Activated CD4-positive, alpha-beta T cell treated with anti-CD3 and anti-CD28 coated beads for 36 hours (primary cell): ENCODE data around the gene THADA. TPM values are rescaled to one million over a fixed set of nuclear protein-coding genes. Genes with fewer than 3 reads are reported as not detected.

ENCODE experiments used
- ATAC-seq: fragments of 200-7000 bp; cut with Tn5 transposase; one replicate; pipeline ENCODE4 v1.10.0; 2021; ENCODE audit warnings: mild to moderate bottlenecking, moderate library complexity
- CTCF ChIA-PET: fragments of 350-600 bp; sonication (Branson Sonifier 250); formaldehyde crosslinking; loops from one replicate; lab custom pipeline; 2021; ENCODE audit warnings: antibody characterized with exemption; lab: Charles Lee
- POLR2A ChIA-PET: fragments of 350-600 bp; sonication (Branson Sonifier 250); formaldehyde crosslinking; loops from one replicate; lab custom pipeline; 2021; ENCODE audit warnings: antibody characterized with exemption, inconsistent platforms; lab: Charles Lee
- DNase-seq: peaks from one replicate; pipeline ENCODE4 v3.0.0-alpha.2; 2020
- H3K27ac Mint-ChIP-seq: one replicate; pipeline ENCODE4 v1.8.0; 2021; ENCODE audit warnings: mixed read lengths
- H3K27me3 Mint-ChIP-seq: one replicate; pipeline ENCODE4 v1.8.0; 2021; ENCODE audit warnings: mixed read lengths
- H3K36me3 Mint-ChIP-seq: one replicate; pipeline ENCODE4 v1.8.0; 2021; ENCODE audit warnings: low read depth, mixed read lengths
- H3K4me1 Mint-ChIP-seq: one replicate; pipeline ENCODE4 v1.8.0; 2021; ENCODE audit warnings: mixed read lengths
- H3K4me3 Mint-ChIP-seq: one replicate; pipeline ENCODE4 v1.8.0; 2021; ENCODE audit warnings: mild to moderate bottlenecking, moderate library complexity, mixed read lengths
- H3K9me3 Mint-ChIP-seq: one replicate; pipeline ENCODE4 v1.8.0; 2021; ENCODE audit warnings: low read depth, mixed read lengths
- intact Hi-C, 2 experiments: fragments of 100-400 bp; cut with DNase I in 1 of 2; cut with micrococcal nuclease in 1 of 2; formaldehyde crosslinking; loops; one replicate each; pipeline versions ENCODE4 v1.14.2 to v1.15.1; 2022 to 2024; cut with DNase I, micrococcal nuclease
- total RNA-seq, 2 experiments: library from RNA; stranded (reverse); gene quantifications; one replicate each; pipeline ENCODE4 v1.2.3, GENCODE V29; 2021

The THADA gene
- total RNA-seq, 2 experiments from 2014 or later = 32.5 to 36.6 TPM

GRCh38 chr2:43425659-43426058, 170.2 kb downstream of the THADA start:
- no peak overlapping the region for H3K4me3 Mint-ChIP-seq
- H3K36me3 Mint-ChIP-seq = peaks cover 47% of the 10 kb centered on the region
- peak overlapping the region; percentile 58 for H3K27ac Mint-ChIP-seq
- CTCF ChIA-PET = interaction anchor here (0.6 kb wide), 1 partner anchor 37 kb away, joined by 3 read pairs; no protein-coding TSS in a partner anchor
- peaks cover 2% of the 10 kb centered on the region for H3K27me3 Mint-ChIP-seq
- POLR2A ChIA-PET = no interaction called here
- ATAC-seq (no peak), DNase-seq (no peak)
- H3K9me3 Mint-ChIP-seq = no peaks in the 10 kb centered on the region
- H3K4me1 Mint-ChIP-seq = peaks cover 34% of the 10 kb centered on the region
- intact Hi-C loops = loop anchor here (1.0 to 10.0 kb wide), 9 partner anchors 38 to 697 kb away; no protein-coding TSS in a partner anchor

- ATAC-seq = peak; percentile 31
- H3K27ac Mint-ChIP-seq = no peak overlapping the region
- peaks cover 51% of the 10 kb centered on the region for H3K36me3 Mint-ChIP-seq
- ChIA-PET CTCF (interaction anchor here (0.7 kb wide), 1 partner anchor 86 kb away, joined by 3 read pairs; no protein-coding TSS in a partner anchor), POLR2A (interaction anchor here (0.5 to 0.7 kb wide), 3 partner anchors 32 to 117 kb away, joined by 3 to 7 read pairs (median 4); no protein-coding TSS in a partner anchor)
- DNase-seq = peak; percentile 28
- peaks cover 2% of the 10 kb centered on the region for H3K27me3 Mint-ChIP-seq
- intact Hi-C loops = loop anchor here (5.0 to 10.0 kb wide), 3 partner anchors 132 to 698 kb away; no protein-coding TSS in a partner anchor
- H3K9me3 Mint-ChIP-seq = no peaks in the 10 kb centered on the region
- H3K4me1 Mint-ChIP-seq = peaks cover 34% of the 10 kb centered on the region
- H3K4me3 Mint-ChIP-seq = no peak overlapping the region
These were observed 171.3 kb downstream of the THADA start for GRCh38 chr2:43424262-43425207.

GRCh38 chr2:43423941-43424261, 171.9 kb downstream of the THADA start:
- CTCF ChIA-PET = no interaction called here
- Mint-ChIP-seq H3K9me3 (no peaks in the 10 kb centered on the region), H3K27me3 (peaks cover 2% of the 10 kb centered on the region), H3K36me3 (peaks cover 50% of the 10 kb centered on the region), H3K4me3 (no peak overlapping the region), H3K27ac (no peak overlapping the region), H3K4me1 (peaks cover 34% of the 10 kb centered on the region)
- ATAC-seq (no peak), DNase-seq (no peak)
- intact Hi-C loops = loop anchor here in 1 of 2 experiments (10.0 kb wide), 1 partner anchor 289 kb away; no protein-coding TSS in a partner anchor
- POLR2A ChIA-PET = interaction anchor here (0.5 kb wide), 1 partner anchor 33 kb away, joined by 7 read pairs; no protein-coding TSS in a partner anchor

- ChIA-PET POLR2A (no interaction called here), CTCF (no interaction called here)
- ATAC-seq = no peak
- no peak for DNase-seq
- H3K9me3 Mint-ChIP-seq = no peaks in the 10 kb centered on the region
- H3K36me3 Mint-ChIP-seq = peaks cover 36% of the 10 kb centered on the region
- intact Hi-C loops = loop anchor here in 1 of 2 experiments (10.0 kb wide), 1 partner anchor 286 kb away; no protein-coding TSS in a partner anchor
- H3K27me3 Mint-ChIP-seq = peaks cover 2% of the 10 kb centered on the region
- H3K27ac Mint-ChIP-seq = no peak overlapping the region
- H3K4me3 Mint-ChIP-seq = no peak overlapping the region
- H3K4me1 Mint-ChIP-seq = peaks cover 21% of the 10 kb centered on the region
These were observed 174.6 kb downstream of the THADA start for GRCh38 chr2:43421194-43421593.

- no peaks in the 10 kb centered on the region for H3K9me3 Mint-ChIP-seq
- ChIA-PET POLR2A (interaction anchor here (0.7 kb wide), 1 partner anchor 200 kb away, joined by 3 read pairs; no protein-coding TSS in a partner anchor), CTCF (interaction anchor here (1.1 kb wide), 1 partner anchor 18 kb away, joined by 3 read pairs; no protein-coding TSS in a partner anchor)
- peaks cover 2% of the 10 kb centered on the region for H3K27me3 Mint-ChIP-seq
- no peak for DNase-seq
- H3K4me1 Mint-ChIP-seq = peaks cover 15% of the 10 kb centered on the region
- H3K27ac Mint-ChIP-seq = no peak overlapping the region
- H3K36me3 Mint-ChIP-seq = peaks cover 39% of the 10 kb centered on the region
- no peak overlapping the region for H3K4me3 Mint-ChIP-seq
- intact Hi-C loops = loop anchor here in 1 of 2 experiments (10.0 kb wide), 1 partner anchor 286 kb away; no protein-coding TSS in a partner anchor
- ATAC-seq = no peak
These were observed 175.4 kb downstream of the THADA start for GRCh38 chr2:43420389-43420801.

GRCh38 chr2:43419876-43420275, 176.0 kb downstream of the THADA start:
- CTCF ChIA-PET = interaction anchor here (1.1 kb wide), 1 partner anchor 18 kb away, joined by 3 read pairs; no protein-coding TSS in a partner anchor
- peaks cover 10% of the 10 kb centered on the region for H3K4me1 Mint-ChIP-seq
- DNase-seq (no peak), ATAC-seq (no peak)
- no peaks in the 10 kb centered on the region for H3K9me3 Mint-ChIP-seq
- no peak overlapping the region for H3K27ac Mint-ChIP-seq
- POLR2A ChIA-PET = no interaction called here
- intact Hi-C loops = loop anchor here in 1 of 2 experiments (10.0 kb wide), 1 partner anchor 285 kb away; no protein-coding TSS in a partner anchor
- no peak overlapping the region for H3K4me3 Mint-ChIP-seq
- H3K27me3 Mint-ChIP-seq = peaks cover 2% of the 10 kb centered on the region
- H3K36me3 Mint-ChIP-seq = peaks cover 36% of the 10 kb centered on the region

GRCh38 chr2:43419243-43419642, 176.6 kb downstream of the THADA start:
- CTCF ChIA-PET = interaction anchor here (1.1 kb wide), 1 partner anchor 17 kb away, joined by 3 read pairs; no protein-coding TSS in a partner anchor
- POLR2A ChIA-PET = no interaction called here

GRCh38 chr2:43418680-43419079, 177.2 kb downstream of the THADA start:
- Mint-ChIP-seq H3K27me3 (no peaks in the 10 kb centered on the region), H3K9me3 (no peaks in the 10 kb centered on the region), H3K4me3 (no peak overlapping the region), H3K36me3 (peaks cover 35% of the 10 kb centered on the region), H3K27ac (no peak overlapping the region), H3K4me1 (no peaks in the 10 kb centered on the region)
- no peak for DNase-seq
- intact Hi-C loops = no loop called here
- ChIA-PET POLR2A (no interaction called here), CTCF (interaction anchor here (0.6 kb wide), 1 partner anchor 15 kb away, joined by 3 read pairs; no protein-coding TSS in a partner anchor)
- no peak for ATAC-seq

More at GRCh38 chr2:43419243-43419642, 176.6 kb downstream of the THADA start:
- ATAC-seq (no peak), DNase-seq (no peak)
- H3K27me3 Mint-ChIP-seq = peaks cover under 1% of the 10 kb centered on the region
- H3K9me3 Mint-ChIP-seq = no peaks in the 10 kb centered on the region
- no peak overlapping the region for H3K4me3 Mint-ChIP-seq
- no peak overlapping the region for H3K27ac Mint-ChIP-seq
- H3K36me3 Mint-ChIP-seq = peaks cover 35% of the 10 kb centered on the region
- intact Hi-C loops = no loop called here
- peaks cover 4% of the 10 kb centered on the region for H3K4me1 Mint-ChIP-seq

- no peak for DNase-seq
- Mint-ChIP-seq H3K36me3 (peaks cover 29% of the 10 kb centered on the region), H3K27me3 (no peaks in the 10 kb centered on the region), H3K9me3 (no peaks in the 10 kb centered on the region), H3K27ac (no peak overlapping the region), H3K4me3 (no peak overlapping the region), H3K4me1 (no peaks in the 10 kb centered on the region)
- ATAC-seq = no peak
- ChIA-PET CTCF (no interaction called here), POLR2A (no interaction called here)
- intact Hi-C loops = no loop called here
These were observed 178.5 kb downstream of the THADA start for GRCh38 chr2:43417300-43417699.

GRCh38 chr2:43415592-43415991, 180.2 kb downstream of the THADA start:
- no peak overlapping the region for H3K27ac Mint-ChIP-seq
- POLR2A ChIA-PET = interaction anchor here (0.8 kb wide), 1 partner anchor 206 kb away, joined by 4 read pairs; no protein-coding TSS in a partner anchor
- H3K9me3 Mint-ChIP-seq = no peaks in the 10 kb centered on the region
- H3K27me3 Mint-ChIP-seq = no peaks in the 10 kb centered on the region
- no peak overlapping the region for H3K4me3 Mint-ChIP-seq
- H3K4me1 Mint-ChIP-seq = no peaks in the 10 kb centered on the region
- DNase-seq (no peak), ATAC-seq (no peak)
- intact Hi-C loops = no loop called here
- CTCF ChIA-PET = interaction anchor here (0.6 to 1.1 kb wide), 3 partner anchors 28 to 469 kb away, joined by 3 read pairs; no protein-coding TSS in a partner anchor
- H3K36me3 Mint-ChIP-seq = peaks cover 21% of the 10 kb centered on the region

- DNase-seq (no peak), ATAC-seq (no peak)
- no peak overlapping the region for H3K27ac Mint-ChIP-seq
- intact Hi-C loops = no loop called here
- no peaks in the 10 kb centered on the region for H3K9me3 Mint-ChIP-seq
- H3K4me1 Mint-ChIP-seq = no peaks in the 10 kb centered on the region
- CTCF ChIA-PET = interaction anchor here (1.1 kb wide), 1 partner anchor 29 kb away, joined by 3 read pairs; no protein-coding TSS in a partner anchor
- POLR2A ChIA-PET = no interaction called here
- no peak overlapping the region for H3K4me3 Mint-ChIP-seq
- no peaks in the 10 kb centered on the region for H3K27me3 Mint-ChIP-seq
- peaks cover 16% of the 10 kb centered on the region for H3K36me3 Mint-ChIP-seq
These were observed 181.2 kb downstream of the THADA start for GRCh38 chr2:43414586-43415135.
